Adrenal gland (tissue), 12 donors: ENCODE results near the gene PCNX2. TPM values are rescaled to one million over a fixed set of nuclear protein-coding genes. Genes with fewer than 3 reads are reported as not detected.

Source experiments
- DNase-seq, 7 donors: peaks; one replicate each; pipeline ENCODE4 v3.0.0-alpha.2; 2019 to 2020
- H3K27ac ChIP-seq, 5 donors: fragments of 200-600 bp; sonication (generic) in 4 of 5; 1 replicate in 3 of 5; 2 replicates in 2 of 5; pipeline versions ENCODE4 v1.5.1 to v1.8.0; 2016 to 2020; ENCODE audit warnings: mild to moderate bottlenecking in 1 of 5
- H3K27me3 ChIP-seq: fragments of 200-600 bp; 2 replicates; pipeline ENCODE4 v1.8.0; 2021
- H3K36me3 ChIP-seq, 2 donors: fragments of 200-600 bp; replicated peaks in 1 of 2; 1 replicate in 1 of 2; 2 replicates in 1 of 2; pipeline versions ENCODE4 v1.5.1 to v1.8.0; 2018 to 2022
- H3K4me1 ChIP-seq, 2 donors: fragments of 200-600 bp; replicated peaks in 1 of 2; 1 replicate in 1 of 2; 2 replicates in 1 of 2; pipeline versions ENCODE4 v1.5.1 to v1.8.0; 2018 to 2021
- H3K4me3 ChIP-seq, 4 donors: fragments of 200-600 bp; sonication (generic) in 3 of 4; one replicate each; pipeline ENCODE4 v1.5.1; 2016 to 2018
- H3K9me3 ChIP-seq, 3 donors: fragments of 200-600 bp; sonication (generic) in 1 of 3; replicated peaks in 1 of 3; 1 replicate in 2 of 3; 2 replicates in 1 of 3; pipeline versions ENCODE4 v1.5.1 to v1.8.0; 2016 to 2021
- POLR2A ChIP-seq, 2 donors: fragments of 450-650 bp; IDR thresholded peaks; one replicate each; pipeline ENCODE4 v1.6.1; 2017; ENCODE audit warnings: antibody characterized with exemption in 2 of 2, mild to moderate bottlenecking in 2 of 2, moderate library complexity in 1 of 2
- WGBS, 4 donors: extraction: QIAGEN DNeasy Blood & Tissue Kit in 2 of 4; methylation state at CpG; one replicate each; pipeline versions ENCODE4 v1.1.5 to v1.1.7; 2013 to 2017; 5-methylcytosine and 5-hydroxymethylcytosine counted together
- intact Hi-C, 2 donors: fragments of 100-400 bp; cut with DNase I; formaldehyde crosslinking; loops; one replicate each; pipeline versions ENCODE4 v1.14.1 to v1.15.0; 2022 to 2023
- polyA plus RNA-seq, 3 donors: library from polyadenylated mRNA; stranded (reverse); fragments of 200-250 nt in 2 of 3; fragments of 350-450 nt in 1 of 3; fragmentation: Illumina TruSeq in 1 of 3; extraction: RNeasy Lipid Tissue Mini Kit (QIAGEN cat#74804) in 1 of 3; gene quantifications; one replicate each; pipeline ENCODE4 v1.2.3, GENCODE V29; 2013 to 2014
- total RNA-seq, 9 donors: library from RNA; depleted of rRNA in 4 of 9; stranded (reverse); fragments of >200 nt in 4 of 9; fragments of 120-200 nt in 1 of 9; fragmentation: NEBNext Ultra II Directional in 1 of 9; extraction: Animal tissue kit (Norgen Biotek cat#: 25700) in 1 of 9; gene quantifications; one replicate each; pipeline versions ENCODE4 v1.1.0 to v1.2.4, GENCODE V29; 2013 to 2023
- TF ChIP-seq, protein P1 (sequence below), 6 experiments: fragments of 450-650 bp in 4 of 6; fragments of 200-600 bp in 2 of 6; sonication (generic) in 1 of 6; IDR thresholded peaks; 1 replicate in 5 of 6; 2 replicates in 1 of 6; pipeline versions ENCODE4 v1.5.1 to v1.8.0; 2016 to 2021; ENCODE audit warnings: antibody characterized with exemption in 6 of 6, mild to moderate bottlenecking in 2 of 6, moderate library complexity in 1 of 6
- donor health status: healthy with polysubstance abuse.
- donor health status: Bipolar disorder and iron deficiency.
- donor health status: DM: yes; HTN: yes; CAD: no.
- donor health status: DM: no; HTN: no; CAD: no.
- donor health status: DM: no; HTN: no; CAD: no.
- donor health status: DM: yes; HTN: yes; CAD: no.

The PCNX2 gene
- total and polyA plus RNA-seq, 12 donors: 2.2 to 14.5 (median 5.5) TPM

DNA sequence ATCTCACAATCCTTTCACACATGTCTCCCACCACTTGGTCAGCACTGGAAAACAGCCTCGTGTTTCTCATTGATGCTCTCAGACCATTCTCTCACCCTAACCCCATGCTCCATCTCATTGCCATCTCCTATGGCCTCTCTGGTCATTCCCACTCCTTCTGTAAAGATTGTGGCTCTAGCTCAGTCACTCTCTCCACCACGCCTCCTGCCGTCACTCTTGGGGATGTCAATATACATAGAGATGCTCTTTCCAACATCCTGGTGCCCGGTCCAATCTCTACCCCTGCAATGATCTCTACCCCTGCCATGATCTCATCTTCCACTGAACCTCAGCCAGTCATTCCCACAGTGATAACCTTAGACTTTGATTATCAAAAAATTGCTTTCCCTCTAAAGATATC is 255.0 kb downstream of the PCNX2 start:
- Histone ChIP-seq H3K4me3 (no peak overlapping the region), H3K27me3 (no peaks in the 10 kb centered on the region), H3K36me3 (no peaks in the 10 kb centered on the region), H3K9me3 (no peaks in the 10 kb centered on the region), H3K27ac (no peak overlapping the region), H3K4me1 (no peaks in the 10 kb centered on the region)
- 90 to 98% (median 93%) methylated on average over 4 of the region's 4 CpGs for WGBS, 4 donors
- TF ChIP-seq POLR2A (IDR thresholded peaks at IDR 0.05): no peak
- TF ChIP-seq, protein P1, sequence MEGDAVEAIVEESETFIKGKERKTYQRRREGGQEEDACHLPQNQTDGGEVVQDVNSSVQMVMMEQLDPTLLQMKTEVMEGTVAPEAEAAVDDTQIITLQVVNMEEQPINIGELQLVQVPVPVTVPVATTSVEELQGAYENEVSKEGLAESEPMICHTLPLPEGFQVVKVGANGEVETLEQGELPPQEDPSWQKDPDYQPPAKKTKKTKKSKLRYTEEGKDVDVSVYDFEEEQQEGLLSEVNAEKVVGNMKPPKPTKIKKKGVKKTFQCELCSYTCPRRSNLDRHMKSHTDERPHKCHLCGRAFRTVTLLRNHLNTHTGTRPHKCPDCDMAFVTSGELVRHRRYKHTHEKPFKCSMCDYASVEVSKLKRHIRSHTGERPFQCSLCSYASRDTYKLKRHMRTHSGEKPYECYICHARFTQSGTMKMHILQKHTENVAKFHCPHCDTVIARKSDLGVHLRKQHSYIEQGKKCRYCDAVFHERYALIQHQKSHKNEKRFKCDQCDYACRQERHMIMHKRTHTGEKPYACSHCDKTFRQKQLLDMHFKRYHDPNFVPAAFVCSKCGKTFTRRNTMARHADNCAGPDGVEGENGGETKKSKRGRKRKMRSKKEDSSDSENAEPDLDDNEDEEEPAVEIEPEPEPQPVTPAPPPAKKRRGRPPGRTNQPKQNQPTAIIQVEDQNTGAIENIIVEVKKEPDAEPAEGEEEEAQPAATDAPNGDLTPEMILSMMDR (IDR thresholded peaks at IDR 0.05): no peak
- intact Hi-C loops: no loop called here
- no peak for DNase-seq

DNA sequence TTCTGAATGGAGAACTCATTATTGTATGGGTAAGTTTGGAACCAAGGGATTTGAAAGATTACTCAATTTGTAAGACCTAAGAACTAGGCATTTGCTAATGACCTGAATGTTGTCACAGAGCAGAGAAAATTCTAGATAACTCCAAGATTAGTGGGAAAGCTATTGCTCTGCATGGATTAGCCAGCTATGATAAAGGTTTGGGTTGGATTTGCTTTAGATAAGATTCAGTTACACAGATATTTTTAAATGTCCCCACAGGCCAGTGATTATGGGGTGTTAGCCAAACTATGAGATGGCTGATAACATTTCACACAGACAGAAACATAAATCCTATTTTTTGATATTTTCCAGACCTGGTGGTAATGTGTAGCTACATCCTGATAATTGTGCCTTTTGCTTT is 256.9 kb downstream of the PCNX2 start:
- H3K36me3 ChIP-seq: no peaks in the 10 kb centered on the region
- no peak for DNase-seq
- H3K4me3 ChIP-seq: no peak overlapping the region
- no peaks in the 10 kb centered on the region for H3K27me3 ChIP-seq
- no peaks in the 10 kb centered on the region for H3K4me1 ChIP-seq
- intact Hi-C loops: no loop called here
- H3K27ac ChIP-seq: no peak overlapping the region
- TF ChIP-seq POLR2A (IDR thresholded peaks at IDR 0.05): no peak
- H3K9me3 ChIP-seq: no peaks in the 10 kb centered on the region

DNA sequence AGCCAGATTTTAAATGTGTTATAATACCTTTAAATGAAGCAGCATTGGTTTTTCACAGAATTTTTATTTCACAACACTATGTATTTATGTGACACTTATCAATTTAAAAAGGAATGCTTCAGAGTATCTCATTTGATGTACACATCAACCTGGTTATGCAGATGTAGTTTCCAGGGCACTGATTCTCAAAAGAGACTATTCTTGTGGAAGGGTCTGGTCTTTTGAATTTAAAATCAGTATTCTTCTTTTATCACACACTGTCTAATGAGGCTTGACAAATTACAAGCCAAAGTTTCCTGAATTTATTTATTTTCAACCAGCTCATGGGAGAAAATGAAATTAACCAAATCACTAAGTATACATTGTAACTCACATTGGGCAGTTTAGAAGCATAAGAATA is 257.7 kb downstream of the PCNX2 start:
- intact Hi-C loops: no loop called here
- Histone ChIP-seq H3K4me3 (no peak overlapping the region), H3K36me3 (no peaks in the 10 kb centered on the region), H3K4me1 (peaks cover 0 to 5% of the 10 kb centered on the region in 2 donors), H3K27ac (no peak overlapping the region), H3K27me3 (no peaks in the 10 kb centered on the region), H3K9me3 (no peaks in the 10 kb centered on the region)
- no peak for DNase-seq
- TF ChIP-seq POLR2A (IDR thresholded peaks at IDR 0.05): no peak
- TF ChIP-seq, protein P1 (IDR thresholded peaks at IDR 0.05): no peak

DNA sequence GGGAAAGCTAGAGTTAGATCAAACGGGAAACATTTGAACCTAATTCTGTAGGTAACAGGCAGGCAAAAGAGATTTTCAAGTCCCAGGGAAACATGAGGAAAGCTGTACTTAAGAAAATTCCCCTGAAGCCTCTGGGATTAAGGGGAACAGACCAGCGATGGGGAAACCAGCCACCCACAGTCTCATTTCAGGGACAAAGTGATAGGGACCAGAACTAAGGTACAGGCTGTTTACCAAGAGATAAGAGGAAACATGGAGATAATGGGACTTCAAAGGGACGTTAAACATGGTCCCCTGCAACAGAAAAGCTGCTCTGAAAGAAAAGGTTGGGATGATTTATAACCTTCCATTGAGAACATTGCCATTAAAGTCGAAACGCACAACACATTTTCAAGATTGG is 260.7 kb downstream of the PCNX2 start:
- WGBS, 4 donors: 77 to 80% (median 78%) methylated on average over 5 of the region's 5 CpGs
- intact Hi-C loops: no loop called here

DNA sequence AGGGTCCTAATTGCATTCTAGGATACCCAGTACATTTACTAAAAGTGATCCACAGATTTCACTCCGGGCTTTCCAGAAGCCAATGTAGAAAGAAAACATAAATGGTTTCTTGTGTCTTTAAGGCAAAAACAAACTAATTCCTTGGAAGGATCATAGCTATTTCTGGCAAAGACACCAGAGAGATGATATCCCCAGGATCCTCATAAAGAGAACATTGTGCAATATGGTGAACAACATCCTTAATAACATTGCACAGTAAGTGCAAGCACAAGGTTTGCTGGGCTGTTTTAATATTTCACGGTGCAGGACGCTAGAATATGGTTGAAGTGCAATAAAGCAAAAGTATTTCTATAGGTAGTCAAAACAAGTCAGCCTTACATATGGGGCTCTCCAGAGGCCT is 262.2 kb downstream of the PCNX2 start:
- no peak for DNase-seq
- peaks cover 0 to 9% of the 10 kb centered on the region in 2 donors for H3K4me1 ChIP-seq
- 73 to 85% (median 80%) methylated on average over 3 of the region's 3 CpGs for WGBS, 4 donors
- no peaks in the 10 kb centered on the region for H3K9me3 ChIP-seq
- intact Hi-C loops: no loop called here
- TF ChIP-seq POLR2A (IDR thresholded peaks at IDR 0.05): no peak
- TF ChIP-seq, protein P1 (IDR thresholded peaks at IDR 0.05): no peak
- no peaks in the 10 kb centered on the region for H3K36me3 ChIP-seq
- H3K4me3 ChIP-seq: no peak overlapping the region
- no peak overlapping the region for H3K27ac ChIP-seq
- H3K27me3 ChIP-seq: no peaks in the 10 kb centered on the region

More for the DNA sequence above, 260.7 kb downstream of the PCNX2 start:
- no peak for DNase-seq
- TF ChIP-seq POLR2A (IDR thresholded peaks at IDR 0.05): no peak
- TF ChIP-seq, protein P1 (IDR thresholded peaks at IDR 0.05): no peak
- Histone ChIP-seq H3K27me3 (no peaks in the 10 kb centered on the region), H3K9me3 (no peaks in the 10 kb centered on the region), H3K4me3 (no peak overlapping the region), H3K36me3 (no peaks in the 10 kb centered on the region), H3K4me1 (peaks cover 0 to 9% of the 10 kb centered on the region in 2 donors), H3K27ac (no peak overlapping the region)
